NCI-H128 (cell line): ENCODE results near the gene OR2T11.
"Not testable (repeated sequence)": the region's sequence is repeated elsewhere in the genome, so short reads cannot be mapped to it uniquely, and the experiment has no call there.

Source experiments
- DNase-seq: peaks from one replicate; lab custom pipeline; 2025; ENCODE audit not compliant: unreplicated experiment; lab: John Stamatoyannopoulos, UW

Gene OR2T11

GRCh38 chr1:248634991-248635390 is at the start of gene OR2T11:
Gene OR2T11 (minus strand): TSS chr1:248635091. CDS start chr1:248627128, 7,963 bp downstream.
- not testable (repeated sequence) for DNase-seq

GRCh38 chr1:248681651-248682050 is 46.8 kb upstream of the OR2T11 start:
- no peak for DNase-seq

GRCh38 chr1:248670003-248670402 is 35.1 kb upstream of the OR2T11 start:
- DNase-seq: no peak

GRCh38 chr1:248663453-248664328 is 28.8 kb upstream of the OR2T11 start:
- not testable (repeated sequence) for DNase-seq

- DNase-seq: not testable (repeated sequence)
Measured at GRCh38 chr1:248656797-248657196, 21.9 kb upstream of the OR2T11 start.

GRCh38 chr1:248655354-248655753 is 20.5 kb upstream of the OR2T11 start, which contains the start of gene OR2T27:
Gene OR2T27 (minus strand): TSS chr1:248655528. CDS start chr1:248650884, 4,644 bp downstream.
- DNase-seq: not testable (repeated sequence)

GRCh38 chr1:248648770-248649536 is 14.1 kb upstream of the OR2T11 start:
- DNase-seq: not testable (repeated sequence)

GRCh38 chr1:248645178-248645577 is 10.3 kb upstream of the OR2T11 start, which contains the start of gene OR2T35:
Gene OR2T35 (minus strand): TSS chr1:248645278. CDS start chr1:248639258, 6,020 bp downstream.
- DNase-seq: not testable (repeated sequence)

GRCh38 chr1:248642971-248643651 is 8.2 kb upstream of the OR2T11 start:
- not testable (repeated sequence) for DNase-seq

GRCh38 chr1:248641583-248641982 is 6.7 kb upstream of the OR2T11 start:
- DNase-seq: not testable (repeated sequence)

GRCh38 chr1:248640906-248641305 is 6.0 kb upstream of the OR2T11 start:
- not testable (repeated sequence) for DNase-seq

GRCh38 chr1:248639652-248640051 is 4.8 kb upstream of the OR2T11 start:
- DNase-seq: not testable (repeated sequence)

GRCh38 chr1:248636612-248637011 is 1.7 kb upstream of the OR2T11 start:
- not testable (repeated sequence) for DNase-seq

GRCh38 chr1:248631354-248632008 is 3.4 kb downstream of the OR2T11 start:
- no peak for DNase-seq

- DNase-seq: no peak
Measured at GRCh38 chr1:248630551-248630950, 4.3 kb downstream of the OR2T11 start.

- DNase-seq: no peak
Measured at GRCh38 chr1:248627971-248628844, 6.7 kb downstream of the OR2T11 start.

GRCh38 chr1:248625971-248626370 is 8.9 kb downstream of the OR2T11 start:
- DNase-seq: no peak

GRCh38 chr1:248625166-248625565 is 9.7 kb downstream of the OR2T11 start:
- no peak for DNase-seq

GRCh38 chr1:248622570-248623001 is 12.3 kb downstream of the OR2T11 start:
- no peak for DNase-seq
